Peyer's patch (tissue), 4 donors: Measurements from ENCODE around the gene SCAMP2. TPM values are rescaled to one million over a fixed set of nuclear protein-coding genes. Genes with fewer than 3 reads are reported as not detected.

Experiments
- DNase-seq, 3 donors: peaks; one replicate each; pipeline ENCODE4 v3.0.0-alpha.2; 2017 to 2019
- H3K27ac ChIP-seq, 4 donors: fragments of 200-600 bp; sonication (generic); one replicate each; pipeline ENCODE4 v1.5.1; 2016 to 2019
- H3K27me3 ChIP-seq, 2 donors: fragments of 200-600 bp; sonication (generic); one replicate each; pipeline ENCODE4 v1.5.1; 2019
- H3K36me3 ChIP-seq, 3 donors: fragments of 200-600 bp; sonication (generic); one replicate each; pipeline ENCODE4 v1.5.1; 2016 to 2019
- H3K4me1 ChIP-seq, 4 donors: fragments of 200-600 bp; sonication (generic); one replicate each; pipeline ENCODE4 v1.5.1; 2016 to 2019
- H3K4me3 ChIP-seq, 4 donors: fragments of 200-600 bp; sonication (generic); 1 replicate in 3 of 4; 2 replicates in 1 of 4; pipeline ENCODE4 v1.5.1; 2016 to 2019; ENCODE audit warnings: mild to moderate bottlenecking in 1 of 4
- H3K9me3 ChIP-seq, 4 donors: fragments of 200-600 bp; sonication (generic); one replicate each; pipeline ENCODE4 v1.5.1; 2016 to 2019; ENCODE audit warnings: mild to moderate bottlenecking in 1 of 4
- POLR2A ChIP-seq, 2 donors: fragments of 450-650 bp; IDR thresholded peaks; one replicate each; pipeline ENCODE4 v1.5.1; 2017; ENCODE audit warnings: antibody characterized with exemption in 2 of 2, mild to moderate bottlenecking in 2 of 2, moderate library complexity in 2 of 2
- total RNA-seq, 4 donors: library from RNA; depleted of rRNA; stranded (reverse); fragments of >200 nt; gene quantifications; one replicate each; pipeline ENCODE4 v1.1.0, GENCODE V29; 2016
- TF ChIP-seq, protein P1 (sequence below), 6 experiments: fragments of 450-650 bp in 4 of 6; fragments of 200-600 bp in 2 of 6; sonication (generic) in 1 of 6; IDR thresholded peaks; one replicate each; pipeline ENCODE4 v1.5.1; 2017 to 2019; ENCODE audit warnings: antibody characterized with exemption in 6 of 6, mild to moderate bottlenecking in 3 of 6, moderate library complexity in 1 of 6

Gene SCAMP2
- total RNA-seq, 4 donors from 2014 or later: 60.2 to 206 (median 151) TPM

DNA sequence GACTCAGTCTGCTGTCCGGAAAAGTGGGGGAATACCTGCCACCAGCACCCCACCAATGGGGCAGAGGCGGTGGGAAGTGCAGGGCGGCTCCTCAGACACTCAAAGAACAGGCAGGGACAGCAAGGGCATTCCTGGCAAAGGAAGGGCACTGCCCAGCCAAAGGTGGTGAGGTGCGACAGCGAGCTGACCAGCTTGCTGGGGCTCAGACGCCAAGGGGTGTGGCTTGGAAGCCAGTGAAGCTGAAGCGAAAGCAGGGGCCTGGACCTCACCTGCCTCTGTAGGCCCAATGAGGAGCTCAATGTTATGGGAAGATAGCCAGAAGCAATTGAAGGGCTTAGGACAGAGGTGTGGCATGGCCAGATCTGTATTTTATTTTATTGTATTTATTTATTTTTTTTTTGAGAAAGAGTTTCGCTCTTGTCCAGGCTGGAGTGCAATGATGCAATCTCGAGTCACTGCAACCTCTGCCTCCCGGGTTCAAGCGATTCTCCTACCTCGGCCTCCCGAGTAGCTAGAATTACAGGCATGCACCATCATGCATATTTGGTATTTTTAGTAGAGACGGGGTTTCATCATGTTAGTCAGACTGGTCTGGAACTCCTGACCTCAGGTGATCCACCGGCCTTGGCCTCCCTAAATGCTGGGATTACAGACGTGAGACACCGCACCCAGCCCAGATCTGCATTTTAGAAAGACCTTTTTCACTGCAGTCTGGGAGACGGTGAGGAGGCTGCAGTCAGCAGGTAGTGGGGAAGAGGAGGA lies 64.9 kb downstream of the SCAMP2 start:
- DNase-seq: peak in 2 of 3 donors; percentile 82 to 83
- Histone ChIP-seq H3K4me1 (peaks cover 0 to 13% (median 4%) of the 10 kb centered on the region in 4 donors), H3K4me3 (no peak overlapping the region), H3K9me3 (no peaks in the 10 kb centered on the region), H3K27ac (peak overlapping the region in 2 of 4 donors; percentile 5 to 56), H3K27me3 (no peaks in the 10 kb centered on the region), H3K36me3 (peaks cover 0 to 6% (median 0%) of the 10 kb centered on the region in 3 donors)
- TF ChIP-seq, protein P1, sequence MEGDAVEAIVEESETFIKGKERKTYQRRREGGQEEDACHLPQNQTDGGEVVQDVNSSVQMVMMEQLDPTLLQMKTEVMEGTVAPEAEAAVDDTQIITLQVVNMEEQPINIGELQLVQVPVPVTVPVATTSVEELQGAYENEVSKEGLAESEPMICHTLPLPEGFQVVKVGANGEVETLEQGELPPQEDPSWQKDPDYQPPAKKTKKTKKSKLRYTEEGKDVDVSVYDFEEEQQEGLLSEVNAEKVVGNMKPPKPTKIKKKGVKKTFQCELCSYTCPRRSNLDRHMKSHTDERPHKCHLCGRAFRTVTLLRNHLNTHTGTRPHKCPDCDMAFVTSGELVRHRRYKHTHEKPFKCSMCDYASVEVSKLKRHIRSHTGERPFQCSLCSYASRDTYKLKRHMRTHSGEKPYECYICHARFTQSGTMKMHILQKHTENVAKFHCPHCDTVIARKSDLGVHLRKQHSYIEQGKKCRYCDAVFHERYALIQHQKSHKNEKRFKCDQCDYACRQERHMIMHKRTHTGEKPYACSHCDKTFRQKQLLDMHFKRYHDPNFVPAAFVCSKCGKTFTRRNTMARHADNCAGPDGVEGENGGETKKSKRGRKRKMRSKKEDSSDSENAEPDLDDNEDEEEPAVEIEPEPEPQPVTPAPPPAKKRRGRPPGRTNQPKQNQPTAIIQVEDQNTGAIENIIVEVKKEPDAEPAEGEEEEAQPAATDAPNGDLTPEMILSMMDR (IDR thresholded peaks at IDR 0.05): no peak
- no peak for TF ChIP-seq POLR2A (IDR thresholded peaks at IDR 0.05)

DNA sequence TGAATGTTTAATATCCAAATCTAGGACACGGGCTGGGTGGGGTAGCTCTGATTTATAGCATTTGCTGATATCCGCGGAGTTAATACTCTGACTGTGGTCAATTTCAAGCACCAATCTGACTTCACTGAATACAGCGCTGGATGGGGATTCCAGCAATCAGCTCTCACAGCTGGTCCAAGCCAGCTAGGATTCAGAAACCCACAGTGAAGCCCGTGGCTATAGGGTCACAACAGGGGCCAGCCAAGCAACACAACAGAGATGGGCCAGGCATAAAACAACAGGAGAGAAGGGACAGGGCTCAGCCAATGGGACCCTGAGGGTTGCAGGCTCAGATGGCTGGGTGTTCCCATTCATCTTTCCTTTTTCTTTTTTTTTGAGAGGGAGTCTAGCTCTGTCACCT lies 65.9 kb downstream of the SCAMP2 start:
- TF ChIP-seq, protein P1 (IDR thresholded peaks at IDR 0.05): no peak
- no peak for TF ChIP-seq POLR2A (IDR thresholded peaks at IDR 0.05)
- Histone ChIP-seq H3K4me1 (peaks cover 0 to 13% (median 4%) of the 10 kb centered on the region in 4 donors), H3K27ac (peak overlapping the region in 1 of 4 donors; percentile 35), H3K4me3 (no peak overlapping the region), H3K36me3 (peaks cover 0 to 15% (median 0%) of the 10 kb centered on the region in 3 donors), H3K27me3 (no peaks in the 10 kb centered on the region), H3K9me3 (no peaks in the 10 kb centered on the region)
- no peak for DNase-seq

GRCh38 chr15:74804935-74805334 lies 68.2 kb downstream of the SCAMP2 start:
- DNase-seq: no peak
- TF ChIP-seq, protein P1 (IDR thresholded peaks at IDR 0.05): no peak
- TF ChIP-seq POLR2A (IDR thresholded peaks at IDR 0.05): no peak
- H3K27ac ChIP-seq: no peak overlapping the region
- H3K36me3 ChIP-seq: peaks cover 0 to 35% (median 0%) of the 10 kb centered on the region in 3 donors
- no peak overlapping the region for H3K4me3 ChIP-seq
- no peaks in the 10 kb centered on the region for H3K27me3 ChIP-seq
- H3K9me3 ChIP-seq: no peaks in the 10 kb centered on the region
- peaks cover 0 to 24% (median 12%) of the 10 kb centered on the region in 4 donors for H3K4me1 ChIP-seq

GRCh38 chr15:74802862-74803447 lies 70.2 kb downstream of the SCAMP2 start:
- TF ChIP-seq, protein P1 (IDR thresholded peaks at IDR 0.05): no peak
- TF ChIP-seq POLR2A (IDR thresholded peaks at IDR 0.05): no peak
- H3K27me3 ChIP-seq: no peaks in the 10 kb centered on the region
- DNase-seq: no peak
- peaks cover 4 to 43% (median 28%) of the 10 kb centered on the region in 4 donors for H3K4me1 ChIP-seq
- no peaks in the 10 kb centered on the region for H3K9me3 ChIP-seq
- H3K36me3 ChIP-seq: peaks cover 0 to 50% (median 0%) of the 10 kb centered on the region in 3 donors
- H3K4me3 ChIP-seq: no peak overlapping the region
- no peak overlapping the region for H3K27ac ChIP-seq

GRCh38 chr15:74802290-74802689 lies 70.9 kb downstream of the SCAMP2 start:
- DNase-seq: no peak
- H3K27me3 ChIP-seq: no peaks in the 10 kb centered on the region
- no peak overlapping the region for H3K27ac ChIP-seq
- no peak for TF ChIP-seq POLR2A (IDR thresholded peaks at IDR 0.05)
- TF ChIP-seq, protein P1 (IDR thresholded peaks at IDR 0.05): no peak
- H3K9me3 ChIP-seq: no peaks in the 10 kb centered on the region
- H3K36me3 ChIP-seq: peaks cover 0 to 50% (median 0%) of the 10 kb centered on the region in 3 donors
- no peak overlapping the region for H3K4me3 ChIP-seq
- H3K4me1 ChIP-seq: peaks cover 4 to 38% (median 33%) of the 10 kb centered on the region in 4 donors
